Stomach (tissue), 9 donors: ENCODE data around the gene LARGE1. TPM values are rescaled to one million over a fixed set of nuclear protein-coding genes. Genes with fewer than 3 reads are reported as not detected.

Experiments
- DNase-seq, 2 donors: peaks; one replicate each; pipeline versions ENCODE4 v3.0.0 to v3.0.0-alpha.2; 2013 to 2019
- H3K27ac ChIP-seq, 5 donors: fragments of 200-600 bp in 4 of 5; sonication (generic) in 4 of 5; one replicate each; pipeline ENCODE4 v1.5.1; 2013 to 2019; ENCODE audit warnings: mild to moderate bottlenecking in 1 of 5, moderate library complexity in 1 of 5
- H3K27me3 ChIP-seq, 3 donors: fragments of 200-600 bp; sonication (generic); one replicate each; pipeline ENCODE4 v1.5.1; 2017 to 2019; ENCODE audit warnings: mixed run types in 1 of 3
- H3K36me3 ChIP-seq, 4 donors: fragments of 200-600 bp; sonication (generic); 1 replicate in 3 of 4; 2 replicates in 1 of 4; pipeline ENCODE4 v1.5.1; 2016 to 2019
- H3K4me1 ChIP-seq, 4 donors: fragments of 200-600 bp; sonication (generic); one replicate each; pipeline ENCODE4 v1.5.1; 2016 to 2019
- H3K4me3 ChIP-seq, 4 donors: fragments of 200-600 bp; sonication (generic) in 3 of 4; one replicate each; pipeline ENCODE4 v1.5.1; 2016 to 2019; ENCODE audit warnings: mild to moderate bottlenecking in 1 of 4
- H3K9me3 ChIP-seq, 4 donors: fragments of 200-600 bp; sonication (generic); one replicate each; pipeline ENCODE4 v1.5.1; 2016 to 2019
- CTCF ChIP-seq, 7 experiments: fragments of 450-650 bp in 4 of 7; fragments of 200-600 bp in 3 of 7; sonication (generic) in 3 of 7; IDR thresholded peaks; one replicate each; pipeline ENCODE4 v1.5.1; 2016 to 2019; ENCODE audit warnings: antibody characterized with exemption in 7 of 7, control low read depth in 2 of 7, mild to moderate bottlenecking in 1 of 7
- EP300 ChIP-seq: sonication (generic); formaldehyde crosslinking; IDR thresholded peaks from one replicate; pipeline ENCODE4 v1.6.1; 2017; ENCODE audit warnings: antibody characterized with exemption
- POLR2A ChIP-seq, 4 donors: fragments of 450-650 bp; IDR thresholded peaks; one replicate each; pipeline ENCODE4 v1.6.1; 2016; ENCODE audit warnings: antibody characterized with exemption in 4 of 4, control low read depth in 2 of 4, mild to moderate bottlenecking in 1 of 4, moderate library complexity in 1 of 4
- POLR2AphosphoS5 ChIP-seq, 3 donors: sonication (generic); formaldehyde crosslinking; IDR thresholded peaks; one replicate each; pipeline ENCODE4 v1.6.1; 2016; ENCODE audit warnings: antibody characterized with exemption in 3 of 3
- WGBS, 5 donors: extraction: QIAGEN DNeasy Blood & Tissue Kit in 3 of 5; methylation state at CpG; one replicate each; pipeline versions ENCODE4 v1.1.5 to v1.1.7; 2013 to 2018; 5-methylcytosine and 5-hydroxymethylcytosine counted together
- intact Hi-C: fragments of 100-400 bp; cut with DNase I; formaldehyde crosslinking; loops from one replicate; pipeline ENCODE4 v1.15.1; 2023; ENCODE audit warnings: low total_unique reads
- polyA plus RNA-seq, 3 donors: library from polyadenylated mRNA; stranded (reverse); fragments of 200-250 nt; gene quantifications; one replicate each; pipeline ENCODE4 v1.2.3, GENCODE V29; 2013
- total RNA-seq, 5 donors: library from RNA; depleted of rRNA; stranded (reverse); fragments of >200 nt; gene quantifications; one replicate each; pipeline versions ENCODE4 v1.1.0 to v1.2.3, GENCODE V29; 2014 to 2016
- donor health status: healthy with polysubstance abuse.
- donor health status: Bipolar disorder and iron deficiency.
- donor health status: healthy.

The LARGE1 gene
- total and polyA plus RNA-seq, 8 donors, result 3.5 to 110 (median 51.6) TPM

DNA sequence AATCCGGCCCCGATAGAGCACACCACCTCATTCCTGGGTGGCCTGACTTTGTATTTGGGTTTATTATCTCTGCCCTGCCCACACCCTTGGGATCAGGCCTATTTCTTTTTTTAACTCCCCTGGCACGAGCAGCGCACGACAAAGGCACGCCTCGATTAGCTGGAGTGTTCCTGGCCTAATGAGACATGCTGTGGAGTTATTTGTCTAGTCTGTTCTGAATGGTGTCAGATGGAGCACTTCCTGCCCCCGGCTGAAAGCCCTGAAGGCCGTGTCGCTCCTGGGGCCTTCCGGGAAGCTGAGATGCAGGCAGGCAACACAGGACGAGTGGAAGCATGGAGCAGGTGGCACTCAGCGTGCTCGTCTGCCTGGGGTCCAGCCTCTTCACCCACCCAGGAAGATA, 47.1 kb downstream of the LARGE1 start:
- Histone ChIP-seq H3K9me3 (no peaks in the 10 kb centered on the region), H3K27me3 (no peaks in the 10 kb centered on the region), H3K27ac (peak overlapping the region; percentile 47 to 77 (median 73)), H3K4me1 (peaks cover 21 to 66% (median 50%) of the 10 kb centered on the region in 4 donors), H3K4me3 (no peak overlapping the region), H3K36me3 (no peaks in the 10 kb centered on the region)
- TF ChIP-seq EP300 (no peak), POLR2AphosphoS5 (IDR thresholded peaks at IDR 0.05) (peak; percentile 21 to 52 (median 44))
- WGBS, 5 donors, result 22 to 34% (median 30%) methylated on average over 13 to 14 of the region's 14 CpGs
- DNase-seq, result peak; percentile 45 to 63
- intact Hi-C loops, result no loop called here

GRCh38 chr22:33871935-33872334, 48.3 kb downstream of the LARGE1 start:
- WGBS, 5 donors, result 56 to 65% (median 61%) methylated on average over 8 of the region's 8 CpGs
- Histone ChIP-seq H3K36me3 (no peaks in the 10 kb centered on the region), H3K4me3 (no peak overlapping the region), H3K4me1 (peaks cover 25 to 77% (median 55%) of the 10 kb centered on the region in 4 donors), H3K27me3 (no peaks in the 10 kb centered on the region), H3K9me3 (no peaks in the 10 kb centered on the region), H3K27ac (peak overlapping the region in 1 of 5 donors; percentile 77)
- DNase-seq, result peak in 1 of 2 donors; percentile 45
- no peak for TF ChIP-seq EP300
- no peak for TF ChIP-seq POLR2A (IDR thresholded peaks at IDR 0.05)
- no peak for TF ChIP-seq CTCF (IDR thresholded peaks at IDR 0.05)
- no peak for TF ChIP-seq POLR2AphosphoS5 (IDR thresholded peaks at IDR 0.05)
- intact Hi-C loops, result no loop called here

GRCh38 chr22:33869946-33870345, 50.3 kb downstream of the LARGE1 start:
- no peak for DNase-seq
- H3K4me1 ChIP-seq, result peaks cover 29 to 80% (median 55%) of the 10 kb centered on the region in 4 donors
- H3K27ac ChIP-seq, result peak overlapping the region in 3 of 5 donors; percentile 16 to 78 (median 73)
- H3K9me3 ChIP-seq, result no peaks in the 10 kb centered on the region
- 82 to 93% (median 90%) methylated on average over 2 of the region's 2 CpGs for WGBS, 5 donors
- H3K27me3 ChIP-seq, result no peaks in the 10 kb centered on the region
- TF ChIP-seq POLR2AphosphoS5 (IDR thresholded peaks at IDR 0.05), result no peak
- no peak for TF ChIP-seq CTCF (IDR thresholded peaks at IDR 0.05)
- no peak for TF ChIP-seq POLR2A (IDR thresholded peaks at IDR 0.05)
- no peak for TF ChIP-seq EP300
- intact Hi-C loops, result no loop called here
- H3K4me3 ChIP-seq, result no peak overlapping the region
- no peaks in the 10 kb centered on the region for H3K36me3 ChIP-seq

DNA sequence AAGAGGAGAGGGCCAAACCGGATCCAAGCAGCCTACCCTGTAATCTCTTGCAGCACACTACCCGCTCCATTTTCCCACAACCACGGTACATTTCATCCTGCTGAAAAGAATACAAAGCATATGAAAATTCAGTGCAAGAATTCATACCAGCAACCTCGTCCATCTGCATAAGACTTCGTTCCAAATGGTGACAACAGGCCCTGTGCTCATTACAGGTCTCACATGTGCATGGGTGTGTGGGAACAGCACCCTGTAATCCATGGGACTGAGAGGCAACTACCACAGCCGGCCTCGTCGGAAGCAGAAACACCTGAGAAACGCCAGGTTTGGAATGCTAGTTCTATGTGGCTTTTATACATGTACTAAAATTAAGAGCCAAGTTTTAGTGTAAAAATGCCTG, 52.3 kb downstream of the LARGE1 start:
- H3K27me3 ChIP-seq, result no peaks in the 10 kb centered on the region
- intact Hi-C loops, result no loop called here
- 90 to 96% (median 94%) methylated on average over 9 of the region's 9 CpGs for WGBS, 5 donors
- H3K36me3 ChIP-seq, result no peaks in the 10 kb centered on the region
- no peak overlapping the region for H3K4me3 ChIP-seq
- no peak for DNase-seq
- TF ChIP-seq EP300 (no peak), POLR2A (IDR thresholded peaks at IDR 0.05) (no peak), CTCF (IDR thresholded peaks at IDR 0.05) (no peak), POLR2AphosphoS5 (IDR thresholded peaks at IDR 0.05) (no peak)
- H3K4me1 ChIP-seq, result peaks cover 18 to 71% (median 48%) of the 10 kb centered on the region in 4 donors
- H3K27ac ChIP-seq, result peak overlapping the region; percentile 52 to 84 (median 73)
- H3K9me3 ChIP-seq, result no peaks in the 10 kb centered on the region

DNA sequence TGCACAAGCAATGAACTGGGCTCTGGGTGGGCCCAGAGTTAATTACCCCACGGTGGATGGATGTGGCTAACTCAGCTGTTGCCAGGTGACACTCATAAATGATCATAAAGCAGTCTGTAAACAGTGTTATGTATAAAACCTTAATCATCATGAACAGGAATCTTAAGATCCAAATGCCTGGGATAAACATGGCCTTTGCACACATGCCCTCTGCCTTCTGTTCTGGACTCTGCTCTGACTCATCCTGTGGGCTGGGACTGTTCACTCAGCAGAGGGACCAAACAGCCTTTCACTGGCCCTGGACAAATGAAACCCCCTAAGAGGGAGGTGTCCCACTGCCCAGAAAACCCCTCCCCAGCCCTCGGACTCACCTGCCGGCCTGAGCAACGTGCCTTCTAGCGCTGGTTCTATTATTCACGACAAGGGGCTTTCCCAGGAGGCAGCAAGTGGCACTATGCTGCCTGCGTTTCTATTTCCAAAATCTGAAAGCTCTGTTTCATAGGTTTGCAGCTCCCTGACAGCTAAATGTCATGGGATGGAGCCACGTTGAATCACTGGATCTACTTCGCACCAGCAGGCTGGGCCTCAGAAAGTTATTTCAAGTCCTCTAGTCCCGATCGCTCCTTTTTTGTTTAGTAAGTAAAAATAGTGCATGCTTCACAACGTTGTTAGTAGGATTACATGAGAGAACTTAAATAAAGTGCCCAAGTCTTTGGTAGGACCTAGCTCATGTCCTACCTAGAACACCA, 53.0 kb downstream of the LARGE1 start:
- TF ChIP-seq EP300 (no peak), POLR2AphosphoS5 (IDR thresholded peaks at IDR 0.05) (peak in 2 of 3 donors; percentile 3 to 61), CTCF (IDR thresholded peaks at IDR 0.05) (no peak), POLR2A (IDR thresholded peaks at IDR 0.05) (no peak)
- Histone ChIP-seq H3K4me3 (no peak overlapping the region), H3K9me3 (no peaks in the 10 kb centered on the region), H3K4me1 (peaks cover 11 to 64% (median 41%) of the 10 kb centered on the region in 4 donors), H3K36me3 (no peaks in the 10 kb centered on the region), H3K27ac (peak overlapping the region; percentile 52 to 84 (median 73)), H3K27me3 (no peaks in the 10 kb centered on the region)
- 59 to 71% (median 65%) methylated on average over 12 of the region's 12 CpGs for WGBS, 5 donors
- DNase-seq, result peak; percentile 35 to 69
- intact Hi-C loops, result no loop called here
